GM18873 (cell line): ENCODE measurements around the gene TCAF1.

ENCODE experiments used
- ATAC-seq: cut with Tn5 transposase; IDR thresholded peaks from one replicate; pipeline ENCODE4 v1.9.1; 2021; ENCODE audit warnings: mild to moderate bottlenecking, moderate library complexity, moderate number of reproducible peaks; ENCODE audit not compliant: unreplicated experiment, low FRiP score

Gene TCAF1

GRCh38 chr7:143906151-143906550 is 4.2 kb upstream of the TCAF1 start:
- ATAC-seq: no peak

- ATAC-seq: no peak
These were observed 3.5 kb upstream of the TCAF1 start for GRCh38 chr7:143905509-143905908.

GRCh38 chr7:143902332-143902899 is 440 bp upstream of the TCAF1 start:
- no peak for ATAC-seq

- ATAC-seq: no peak
These were observed 676 bp downstream of the TCAF1 start for GRCh38 chr7:143901332-143901667.

- ATAC-seq: no peak
These were observed 1.7 kb downstream of the TCAF1 start for GRCh38 chr7:143900230-143900766.

- no peak for ATAC-seq
These were observed 3.2 kb downstream of the TCAF1 start for GRCh38 chr7:143898810-143899209.

- no peak for ATAC-seq
These were observed 5.3 kb downstream of the TCAF1 start for GRCh38 chr7:143896667-143897066.

- peak; percentile 97 for ATAC-seq
These were observed 9.3 kb downstream of the TCAF1 start for GRCh38 chr7:143892527-143893300.

- no peak for ATAC-seq
These were observed 10.5 kb downstream of the TCAF1 start for GRCh38 chr7:143891457-143891856.

GRCh38 chr7:143890558-143890957 is 11.4 kb downstream of the TCAF1 start:
- ATAC-seq: no peak

- no peak for ATAC-seq
These were observed 12.9 kb downstream of the TCAF1 start for GRCh38 chr7:143889068-143889467.

GRCh38 chr7:143886826-143887477 is 15.0 kb downstream of the TCAF1 start:
- no peak for ATAC-seq

- ATAC-seq: no peak
These were observed 16.0 kb downstream of the TCAF1 start for GRCh38 chr7:143885951-143886350.

- ATAC-seq: no peak
These were observed 16.9 kb downstream of the TCAF1 start for GRCh38 chr7:143884969-143885559.

GRCh38 chr7:143884241-143884968 is 17.6 kb downstream of the TCAF1 start:
- ATAC-seq: no peak

GRCh38 chr7:143882604-143883078 is 19.3 kb downstream of the TCAF1 start:
- no peak for ATAC-seq

- ATAC-seq: no peak
These were observed 19.9 kb downstream of the TCAF1 start for GRCh38 chr7:143882020-143882603.

- no peak for ATAC-seq
These were observed 23.1 kb downstream of the TCAF1 start for GRCh38 chr7:143878884-143879283.

- ATAC-seq: no peak
These were observed 24.9 kb downstream of the TCAF1 start for GRCh38 chr7:143877098-143877497.

GRCh38 chr7:143876218-143876617 is 25.8 kb downstream of the TCAF1 start:
- ATAC-seq: no peak
